HL-60 (cell line): Measurements from ENCODE around the gene CCSER1.

Experiments
- GABPA ChIP-seq: IDR thresholded peaks from 2 replicates; pipeline ENCODE4 v1.6.1; 2012; ENCODE audit warnings: low read depth
- POLR2AphosphoS5 ChIP-seq: IDR thresholded peaks from 2 replicates; pipeline ENCODE4 v1.6.1; 2012; ENCODE audit warnings: low read depth
- SPI1 ChIP-seq: IDR thresholded peaks from 2 replicates; pipeline ENCODE4 v1.6.1; 2012; ENCODE audit warnings: low read depth, mild to moderate bottlenecking, borderline replicate concordance
- TF ChIP-seq, protein P1 (sequence below): IDR thresholded peaks from one replicate; pipeline ENCODE4 v1.5.1; 2011; ENCODE audit warnings: low read length, control low read depth, inconsistent platforms; ENCODE audit not compliant: insufficient read depth
- TF ChIP-seq, protein P2 (sequence below): IDR thresholded peaks from 2 replicates; pipeline ENCODE4 v1.6.1; 2012; ENCODE audit warnings: low read depth; ENCODE audit not compliant: insufficient replicate concordance

DNA sequence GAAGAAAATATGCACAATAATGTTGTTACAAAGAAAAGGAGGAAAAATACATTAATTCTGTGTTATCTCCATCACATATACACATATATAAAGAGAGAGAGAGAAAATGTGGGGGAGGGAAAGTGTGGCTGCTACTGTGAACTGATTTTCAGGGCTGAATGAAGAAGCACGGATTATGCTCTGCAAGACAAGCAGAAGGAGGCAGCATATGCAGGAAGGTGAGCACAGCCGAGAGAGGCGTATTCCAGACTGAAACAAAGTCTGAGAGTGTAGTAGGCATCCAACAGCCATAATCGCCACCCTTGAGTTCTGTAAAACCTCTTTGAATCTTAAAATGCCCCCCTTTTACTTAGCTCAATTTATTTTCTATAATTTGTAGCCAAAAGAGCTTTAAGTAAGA, 1094.8 kb downstream of the CCSER1 start:
- TF ChIP-seq, protein P1, sequence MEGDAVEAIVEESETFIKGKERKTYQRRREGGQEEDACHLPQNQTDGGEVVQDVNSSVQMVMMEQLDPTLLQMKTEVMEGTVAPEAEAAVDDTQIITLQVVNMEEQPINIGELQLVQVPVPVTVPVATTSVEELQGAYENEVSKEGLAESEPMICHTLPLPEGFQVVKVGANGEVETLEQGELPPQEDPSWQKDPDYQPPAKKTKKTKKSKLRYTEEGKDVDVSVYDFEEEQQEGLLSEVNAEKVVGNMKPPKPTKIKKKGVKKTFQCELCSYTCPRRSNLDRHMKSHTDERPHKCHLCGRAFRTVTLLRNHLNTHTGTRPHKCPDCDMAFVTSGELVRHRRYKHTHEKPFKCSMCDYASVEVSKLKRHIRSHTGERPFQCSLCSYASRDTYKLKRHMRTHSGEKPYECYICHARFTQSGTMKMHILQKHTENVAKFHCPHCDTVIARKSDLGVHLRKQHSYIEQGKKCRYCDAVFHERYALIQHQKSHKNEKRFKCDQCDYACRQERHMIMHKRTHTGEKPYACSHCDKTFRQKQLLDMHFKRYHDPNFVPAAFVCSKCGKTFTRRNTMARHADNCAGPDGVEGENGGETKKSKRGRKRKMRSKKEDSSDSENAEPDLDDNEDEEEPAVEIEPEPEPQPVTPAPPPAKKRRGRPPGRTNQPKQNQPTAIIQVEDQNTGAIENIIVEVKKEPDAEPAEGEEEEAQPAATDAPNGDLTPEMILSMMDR = no peak
- TF ChIP-seq, protein P2, sequence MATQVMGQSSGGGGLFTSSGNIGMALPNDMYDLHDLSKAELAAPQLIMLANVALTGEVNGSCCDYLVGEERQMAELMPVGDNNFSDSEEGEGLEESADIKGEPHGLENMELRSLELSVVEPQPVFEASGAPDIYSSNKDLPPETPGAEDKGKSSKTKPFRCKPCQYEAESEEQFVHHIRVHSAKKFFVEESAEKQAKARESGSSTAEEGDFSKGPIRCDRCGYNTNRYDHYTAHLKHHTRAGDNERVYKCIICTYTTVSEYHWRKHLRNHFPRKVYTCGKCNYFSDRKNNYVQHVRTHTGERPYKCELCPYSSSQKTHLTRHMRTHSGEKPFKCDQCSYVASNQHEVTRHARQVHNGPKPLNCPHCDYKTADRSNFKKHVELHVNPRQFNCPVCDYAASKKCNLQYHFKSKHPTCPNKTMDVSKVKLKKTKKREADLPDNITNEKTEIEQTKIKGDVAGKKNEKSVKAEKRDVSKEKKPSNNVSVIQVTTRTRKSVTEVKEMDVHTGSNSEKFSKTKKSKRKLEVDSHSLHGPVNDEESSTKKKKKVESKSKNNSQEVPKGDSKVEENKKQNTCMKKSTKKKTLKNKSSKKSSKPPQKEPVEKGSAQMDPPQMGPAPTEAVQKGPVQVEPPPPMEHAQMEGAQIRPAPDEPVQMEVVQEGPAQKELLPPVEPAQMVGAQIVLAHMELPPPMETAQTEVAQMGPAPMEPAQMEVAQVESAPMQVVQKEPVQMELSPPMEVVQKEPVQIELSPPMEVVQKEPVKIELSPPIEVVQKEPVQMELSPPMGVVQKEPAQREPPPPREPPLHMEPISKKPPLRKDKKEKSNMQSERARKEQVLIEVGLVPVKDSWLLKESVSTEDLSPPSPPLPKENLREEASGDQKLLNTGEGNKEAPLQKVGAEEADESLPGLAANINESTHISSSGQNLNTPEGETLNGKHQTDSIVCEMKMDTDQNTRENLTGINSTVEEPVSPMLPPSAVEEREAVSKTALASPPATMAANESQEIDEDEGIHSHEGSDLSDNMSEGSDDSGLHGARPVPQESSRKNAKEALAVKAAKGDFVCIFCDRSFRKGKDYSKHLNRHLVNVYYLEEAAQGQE = no peak
- TF ChIP-seq GABPA = no peak
- no peak for TF ChIP-seq POLR2AphosphoS5
- TF ChIP-seq SPI1 = no peak
